Measurements from ENCODE around the gene HPN.
A peak's percentile ranks its signal among the peaks of the same experiment; 100 is the strongest.
"Not testable (repeated sequence)": the region's sequence is repeated elsewhere in the genome, so short reads cannot be mapped to it uniquely, and the experiment has no call there.

HPN gene

DNA sequence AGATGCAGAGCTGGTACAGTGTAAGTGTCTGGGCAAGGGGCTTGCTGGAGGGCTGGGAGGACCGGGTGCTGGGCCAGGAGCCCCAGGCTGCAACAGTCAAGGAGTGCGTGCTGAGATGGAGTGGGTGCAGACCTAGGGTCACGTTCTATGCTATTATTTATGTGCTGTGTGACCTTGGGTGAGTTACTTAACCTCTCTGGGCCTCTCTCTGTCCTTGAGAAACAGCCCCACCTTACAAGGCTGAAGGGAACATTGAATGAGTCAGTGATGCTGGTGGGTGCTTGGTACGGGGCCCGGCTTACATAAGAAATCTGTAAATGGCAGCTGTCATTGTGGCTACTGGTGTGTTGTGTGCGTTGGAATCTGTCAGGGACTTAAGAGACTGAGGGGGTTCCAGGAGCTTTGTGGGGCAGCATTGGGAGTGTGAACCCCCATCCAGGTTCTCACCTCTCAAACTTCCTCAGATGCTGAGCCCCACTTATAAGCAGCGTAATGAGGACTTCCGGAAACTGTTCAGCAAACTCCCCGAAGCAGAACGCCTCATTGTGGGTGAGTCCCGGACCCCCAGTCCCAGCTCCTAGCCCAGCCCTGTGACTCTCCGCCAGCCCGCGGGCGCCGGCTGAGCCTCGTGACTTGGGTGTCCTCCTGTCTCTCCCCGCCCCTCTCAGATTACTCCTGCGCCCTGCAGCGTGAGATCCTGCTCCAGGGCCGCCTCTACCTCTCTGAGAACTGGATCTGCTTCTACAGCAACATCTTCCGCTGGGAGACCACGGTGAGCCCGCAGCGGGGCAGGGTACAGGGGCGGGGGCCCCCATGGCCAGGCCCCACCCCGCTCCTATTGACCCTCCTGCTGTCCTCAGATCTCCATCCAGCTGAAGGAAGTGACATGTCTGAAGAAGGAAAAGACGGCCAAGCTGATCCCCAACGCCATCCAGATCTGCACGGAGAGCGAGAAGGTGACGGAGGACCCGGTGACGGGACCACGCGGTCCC lies 31.8 kb upstream of the HPN start:
- no peak for DNase-seq (ENCODE audit: low read depth in 2 of 2)

DNA sequence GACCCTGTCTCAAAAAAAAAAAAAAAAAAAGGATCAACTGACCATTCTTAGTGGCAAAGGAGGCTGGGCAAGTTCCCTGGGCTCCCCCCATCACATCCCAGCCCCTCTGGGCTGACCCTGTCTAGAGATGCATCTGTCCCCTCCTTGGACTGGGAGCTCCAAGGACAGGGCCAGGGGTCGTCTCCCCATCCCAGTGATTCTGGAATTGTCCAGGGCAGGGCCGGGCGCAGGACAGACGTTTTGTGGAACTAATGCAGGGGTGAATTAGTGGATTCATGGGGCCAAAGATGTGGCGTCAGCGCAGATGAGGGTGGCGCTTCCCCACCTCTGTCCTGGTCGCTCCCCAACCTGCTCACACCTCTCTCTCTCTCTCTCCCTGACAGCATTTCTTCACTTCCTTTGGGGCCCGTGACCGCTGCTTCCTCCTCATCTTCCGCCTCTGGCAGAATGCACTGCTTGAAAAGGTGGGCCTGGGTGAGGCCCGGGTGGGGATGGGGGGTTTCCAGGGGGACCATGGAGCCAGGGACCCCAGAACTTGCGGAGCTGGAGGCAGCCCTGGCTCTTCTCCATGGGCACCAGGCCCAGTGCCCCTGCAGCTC lies 30.3 kb upstream of the HPN start:
- DNase-seq (ENCODE audit: low read depth in 2 of 2), result no peak

DNA sequence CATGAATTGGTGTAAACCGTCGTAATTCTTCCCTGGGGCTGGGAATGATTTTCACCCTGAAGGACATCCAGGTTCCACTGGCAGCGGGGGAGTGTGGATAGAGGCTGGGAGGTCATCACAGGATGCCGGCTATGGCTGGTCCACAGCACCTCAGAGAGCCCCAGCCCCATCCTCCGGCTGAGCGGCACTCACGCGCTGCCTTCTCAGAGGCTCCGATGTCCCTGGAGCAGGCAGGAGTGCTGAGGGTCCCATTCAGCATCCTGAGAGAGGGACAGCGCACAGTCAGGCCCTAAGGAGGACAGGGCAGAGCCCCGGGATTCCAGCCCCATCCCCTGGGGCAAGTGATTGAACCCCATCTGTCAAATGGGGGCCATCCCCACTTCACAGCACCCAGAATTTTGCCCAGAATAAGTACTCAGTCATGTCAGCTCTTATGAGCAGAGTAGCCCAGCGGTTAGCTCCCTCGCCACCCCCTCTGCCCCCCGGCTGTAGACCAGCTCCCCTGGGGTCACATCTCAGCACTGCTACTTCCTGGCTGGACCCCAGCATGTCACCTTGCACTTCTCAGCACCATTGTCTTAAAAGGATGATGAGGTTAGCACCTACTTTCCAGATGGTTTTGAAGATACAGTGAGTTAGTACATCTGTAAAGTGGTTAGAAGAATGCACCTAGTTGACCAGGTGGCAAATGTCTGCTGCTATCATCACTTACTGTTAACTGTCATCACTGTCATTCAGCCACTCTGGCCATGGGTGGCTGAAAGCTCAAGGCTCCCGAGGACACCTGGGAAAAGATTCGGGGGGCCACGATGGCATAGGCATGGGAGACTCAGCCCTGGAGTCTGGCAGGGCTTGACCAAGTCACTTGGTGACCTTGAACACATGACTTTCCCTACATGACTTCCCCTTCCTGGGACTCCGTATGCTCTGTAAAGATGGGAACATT lies 29.5 kb upstream of the HPN start:
- no peak for DNase-seq (ENCODE audit: low read depth in 2 of 2)

DNA sequence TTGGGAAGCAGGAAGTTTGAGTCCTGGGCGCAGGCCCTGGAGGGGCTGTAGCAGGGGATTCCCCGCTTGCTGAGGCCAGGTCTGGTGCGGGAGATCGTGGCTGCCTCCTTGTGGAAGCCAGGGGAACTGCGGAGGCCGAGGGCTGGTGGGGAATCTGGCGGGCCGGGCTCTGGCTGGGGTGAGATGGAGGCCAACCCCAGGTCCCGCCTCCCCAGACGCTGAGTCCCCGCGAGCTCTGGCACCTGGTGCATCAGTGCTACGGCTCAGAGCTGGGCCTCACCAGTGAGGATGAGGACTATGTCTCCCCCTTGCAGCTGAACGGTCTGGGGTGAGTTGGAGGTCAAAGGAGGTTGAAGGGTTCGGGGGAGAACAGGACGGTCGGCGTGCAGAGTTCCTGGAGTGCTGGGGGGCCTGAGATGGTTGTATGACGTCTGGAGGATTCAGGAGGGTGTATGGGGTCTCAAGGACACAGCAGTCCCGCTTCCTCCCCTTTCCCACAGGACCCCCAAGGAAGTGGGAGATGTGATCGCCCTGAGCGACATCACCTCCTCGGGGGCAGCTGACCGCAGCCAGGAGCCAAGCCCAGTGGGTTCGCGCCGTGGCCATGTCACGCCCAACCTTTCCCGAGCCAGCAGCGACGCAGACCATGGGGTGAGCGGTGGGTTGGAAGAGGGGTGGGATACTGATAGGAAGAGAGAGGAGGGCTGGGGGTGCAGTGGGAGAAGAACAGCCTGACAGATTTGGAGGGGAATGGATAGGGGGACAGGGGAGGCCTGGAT lies 28.3 kb upstream of the HPN start:
- peak; percentile 66 to 69 for DNase-seq (ENCODE audit: low read depth in 2 of 2)

DNA sequence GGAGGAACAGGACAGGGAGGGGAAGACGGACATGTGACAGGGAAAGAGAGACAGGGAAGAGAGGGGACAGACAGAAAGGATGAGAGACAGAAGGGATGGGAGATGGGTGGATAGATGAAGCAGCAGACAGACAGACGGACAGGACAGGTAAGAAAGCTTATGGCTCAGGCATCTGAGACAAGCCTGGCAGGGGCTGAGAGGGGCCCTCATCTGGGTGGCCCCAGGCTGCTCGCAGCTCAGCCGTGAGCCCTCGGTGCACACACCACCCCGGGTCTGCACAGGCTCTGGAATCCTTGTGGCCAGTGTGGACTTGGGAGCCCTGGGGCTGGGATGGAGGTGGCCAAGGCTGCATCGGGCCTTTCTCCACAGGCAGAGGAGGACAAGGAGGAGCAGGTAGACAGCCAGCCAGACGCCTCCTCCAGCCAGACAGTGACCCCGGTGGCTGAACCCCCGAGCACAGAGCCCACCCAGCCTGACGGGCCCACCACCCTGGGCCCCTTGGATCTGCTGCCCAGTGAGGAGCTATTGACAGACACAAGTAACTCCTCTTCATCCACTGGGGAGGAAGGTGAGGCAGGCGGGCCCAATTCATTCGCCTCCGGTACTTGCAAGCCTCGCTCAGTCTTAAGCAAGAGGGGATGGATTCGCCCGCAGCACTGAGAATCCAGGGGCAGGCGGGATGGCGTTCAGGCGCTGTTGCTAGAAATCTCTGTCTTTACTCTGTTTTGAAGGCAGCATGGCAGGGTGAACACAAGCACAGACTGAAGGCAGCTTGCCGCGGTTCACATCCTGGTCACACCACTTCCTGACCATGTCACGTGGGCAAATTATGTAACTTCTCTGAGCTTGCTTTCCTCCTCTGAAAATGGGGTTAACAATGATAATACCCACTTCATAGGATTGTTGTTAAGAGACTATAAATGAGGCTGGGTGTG lies 27.4 kb upstream of the HPN start:
- no peak for DNase-seq (ENCODE audit: low read depth in 2 of 2)

DNA sequence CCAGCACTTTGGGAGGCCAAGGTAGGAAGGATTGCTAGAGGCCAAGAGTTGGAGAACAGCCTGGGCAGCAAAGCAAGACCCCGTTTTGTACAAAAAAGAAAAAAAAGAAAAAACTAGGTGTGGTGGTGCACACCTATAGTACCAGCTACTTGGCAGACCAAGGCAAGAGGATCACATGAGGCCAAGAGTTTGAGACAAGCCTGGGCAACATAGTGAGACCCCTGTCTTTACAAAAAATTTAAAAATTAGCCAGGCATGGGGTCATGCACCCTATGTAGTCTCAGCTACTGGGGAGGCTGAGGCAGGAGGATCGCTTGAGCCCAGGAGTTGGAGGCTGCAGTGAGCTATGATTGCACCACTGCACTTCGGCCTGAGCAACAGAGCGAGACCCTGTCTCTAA lies 26.7 kb upstream of the HPN start:
- not testable (repeated sequence) for DNase-seq (ENCODE audit: low read depth in 2 of 2)

DNA sequence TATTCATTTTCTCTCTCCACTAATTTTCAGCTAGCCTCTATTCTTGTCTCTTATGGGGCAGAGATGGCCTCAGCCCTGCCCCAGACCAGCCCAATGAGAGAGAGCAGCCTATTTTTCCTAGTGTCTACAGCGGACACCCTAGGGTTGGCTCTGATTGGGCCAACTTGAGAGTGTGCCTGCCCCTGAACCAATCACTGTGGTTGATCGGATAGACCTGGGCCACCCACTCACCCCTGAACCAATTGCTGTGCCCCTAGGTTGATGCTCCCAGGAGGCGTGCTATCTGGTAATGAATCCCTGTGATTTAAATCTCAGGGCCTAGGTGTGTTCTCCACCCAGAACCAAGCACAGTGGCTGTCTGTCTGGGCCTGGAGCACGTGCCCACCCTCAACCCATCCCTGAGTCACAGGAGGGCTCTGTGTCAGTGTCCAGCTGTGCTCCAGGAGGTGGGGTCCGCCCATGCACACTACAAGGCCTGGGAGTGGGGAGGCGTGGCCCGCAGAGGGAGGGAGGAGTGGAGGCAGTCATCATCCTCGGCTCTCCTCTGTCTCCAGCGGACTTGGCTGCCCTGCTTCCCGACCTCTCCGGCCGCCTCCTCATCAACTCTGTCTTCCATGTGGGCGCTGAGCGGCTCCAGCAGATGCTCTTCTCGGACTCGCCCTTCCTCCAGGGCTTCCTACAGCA lies 26.1 kb upstream of the HPN start:
- DNase-seq (ENCODE audit: low read depth in 2 of 2), result no peak

DNA sequence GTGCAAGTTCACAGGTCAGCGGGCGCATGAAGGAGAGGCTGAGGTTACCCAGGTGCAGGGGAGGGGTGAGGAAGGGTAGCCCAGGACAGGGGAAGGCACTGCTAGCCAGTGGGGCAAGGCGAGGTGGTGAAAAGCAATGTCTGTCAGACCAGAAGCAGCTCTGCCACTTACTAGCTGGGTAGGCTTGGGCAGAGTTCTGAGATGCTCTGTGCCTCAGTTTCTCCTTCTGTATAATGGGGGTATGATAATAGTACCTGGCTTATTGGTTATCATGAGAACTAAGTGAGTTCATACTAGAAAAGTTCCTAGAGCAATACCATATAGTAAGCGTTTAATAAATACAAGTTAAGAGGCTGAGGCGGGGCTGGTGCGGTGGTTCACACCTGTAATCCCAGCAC lies 25.6 kb upstream of the HPN start:
- DNase-seq (ENCODE audit: low read depth in 2 of 2), result no peak

DNA sequence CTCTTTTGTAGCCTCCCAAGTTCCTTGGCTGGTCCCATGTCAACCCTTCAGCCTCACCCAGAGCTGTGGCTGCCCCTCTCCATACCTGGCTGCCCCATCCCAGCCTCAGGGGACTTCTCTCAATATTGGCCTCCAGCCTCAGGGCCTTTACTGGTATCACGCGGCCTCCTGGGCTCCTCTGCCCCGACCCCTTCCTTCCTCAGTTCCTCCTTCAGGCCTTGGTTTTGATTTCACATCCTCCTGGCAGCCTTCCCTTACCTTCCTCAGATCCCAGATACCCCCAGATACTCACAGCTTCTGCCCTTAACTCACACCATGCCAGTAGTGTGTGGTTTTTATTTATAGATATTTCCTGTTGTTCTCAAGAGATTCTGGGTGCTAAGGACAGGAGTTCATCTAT lies 24.0 kb upstream of the HPN start:
- DNase-seq (ENCODE audit: low read depth in 2 of 2), result no peak

DNA sequence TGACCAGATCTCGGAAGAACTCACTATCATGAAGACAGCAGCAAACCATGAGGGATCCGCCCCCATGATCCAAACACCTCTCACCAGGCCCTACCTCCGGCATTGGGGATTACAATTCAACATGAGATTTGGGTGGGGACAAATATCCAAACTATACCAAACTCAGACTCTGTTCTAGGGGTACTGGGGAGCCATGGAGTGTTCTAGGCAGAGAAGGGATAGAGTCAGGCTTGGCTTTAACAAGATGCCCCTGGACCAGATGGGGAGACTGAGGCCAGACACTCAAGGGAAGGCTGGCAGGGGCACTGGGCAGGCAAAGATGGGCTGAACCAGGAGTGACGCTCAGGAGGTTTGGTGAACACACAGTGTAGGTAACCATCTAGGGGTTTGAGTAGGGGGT lies 23.1 kb upstream of the HPN start:
- DNase-seq (ENCODE audit: low read depth in 2 of 2), result no peak

DNA sequence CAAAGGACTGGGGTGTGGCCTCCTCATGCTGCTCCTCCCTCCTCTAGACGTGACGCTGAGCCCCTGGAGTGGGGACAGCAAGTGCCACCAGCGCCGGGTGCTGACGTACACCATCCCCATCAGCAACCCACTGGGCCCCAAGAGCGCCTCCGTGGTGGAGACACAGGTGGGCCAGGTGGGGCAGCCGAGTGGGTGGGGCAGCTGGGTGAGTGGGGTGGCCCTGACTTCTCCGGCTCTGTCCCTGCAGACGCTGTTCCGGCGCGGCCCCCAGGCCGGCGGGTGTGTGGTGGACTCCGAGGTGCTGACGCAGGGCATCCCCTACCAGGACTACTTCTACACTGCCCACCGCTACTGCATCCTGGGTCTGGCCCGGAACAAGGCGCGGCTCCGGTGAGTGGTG lies 22.4 kb upstream of the HPN start:
- DNase-seq (ENCODE audit: low read depth in 2 of 2), result no peak

DNA sequence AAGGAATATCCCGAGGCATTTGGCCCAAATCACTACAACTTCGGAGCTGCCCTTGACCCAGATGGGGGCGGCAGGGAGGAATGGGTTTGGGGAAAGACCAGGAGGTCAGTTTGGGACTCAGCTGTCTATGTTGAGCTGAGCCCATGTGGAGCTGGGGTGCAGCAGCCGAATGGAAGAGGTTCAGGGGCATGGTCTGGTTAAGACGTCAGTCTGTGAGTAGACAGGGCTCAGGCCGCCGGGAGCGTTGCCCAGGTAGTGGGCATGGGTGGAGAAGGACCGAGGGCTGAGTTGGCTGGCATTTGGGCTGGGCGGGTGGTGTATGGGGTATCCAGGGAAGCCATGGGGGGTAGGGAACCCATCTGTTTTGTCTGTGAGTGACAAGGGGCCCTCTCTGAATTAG lies 20.5 kb upstream of the HPN start:
- DNase-seq (ENCODE audit: low read depth in 2 of 2), result no peak

DNA sequence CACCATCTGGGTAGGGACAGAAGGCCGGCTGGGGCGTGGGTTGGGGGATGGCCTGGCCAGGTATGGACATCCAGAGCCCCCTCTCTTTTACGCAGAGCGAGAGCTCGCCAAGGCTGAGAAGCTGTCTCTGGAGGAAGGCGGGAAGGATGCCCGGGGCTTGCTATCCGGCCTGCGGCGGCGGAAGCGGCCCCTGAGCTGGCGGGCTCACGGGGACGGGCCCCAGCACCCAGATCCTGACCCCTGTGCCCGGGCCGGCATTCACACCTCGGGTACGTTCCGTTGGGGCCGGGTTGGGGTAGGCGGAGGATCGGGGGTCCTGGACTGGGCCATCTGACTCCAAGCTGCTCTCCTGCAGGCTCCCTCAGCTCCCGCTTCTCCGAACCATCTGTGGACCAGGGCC lies 19.9 kb upstream of the HPN start:
- no peak for DNase-seq (ENCODE audit: low read depth in 2 of 2)

DNA sequence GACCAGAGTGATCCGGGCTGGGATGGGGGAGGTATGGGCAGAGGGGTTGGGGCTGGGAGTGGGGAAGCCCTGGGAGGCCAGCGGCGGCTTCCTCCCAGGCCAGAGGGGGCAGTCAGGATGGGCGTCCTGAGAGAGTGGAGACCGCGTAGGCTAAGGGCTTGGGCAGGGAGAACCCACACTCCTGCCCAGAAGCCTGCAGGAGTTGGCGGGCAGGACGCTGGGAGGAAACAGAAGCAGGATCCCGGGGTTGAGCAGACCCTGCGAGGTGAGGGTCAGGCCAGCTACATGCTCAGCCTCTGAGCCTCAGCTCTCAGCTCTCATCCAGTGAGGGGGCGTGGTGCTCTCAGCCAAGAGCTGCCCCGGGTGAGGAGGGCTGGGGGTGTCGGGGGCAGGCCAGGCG lies 19.1 kb upstream of the HPN start:
- no peak for DNase-seq (ENCODE audit: low read depth in 2 of 2)

DNA sequence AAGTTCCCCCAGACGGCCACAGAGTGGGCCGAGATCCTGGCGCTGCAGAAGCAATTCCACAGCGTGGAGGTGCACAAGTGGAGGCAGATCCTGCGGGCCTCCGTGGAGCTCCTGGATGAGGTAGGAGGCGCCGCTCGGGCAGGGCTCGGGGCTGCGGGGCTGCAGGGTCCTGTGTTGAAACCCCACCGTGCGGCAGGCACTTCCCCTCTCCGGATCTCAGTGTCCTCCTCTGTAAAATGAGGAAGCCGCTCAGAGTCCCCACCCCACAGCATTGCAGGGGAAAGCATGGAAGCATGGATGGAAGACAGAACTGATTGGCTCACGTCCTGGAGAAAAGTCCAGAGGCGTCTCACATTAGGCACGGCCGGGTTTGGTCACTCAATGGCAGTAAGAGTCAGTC lies 18.1 kb upstream of the HPN start:
- DNase-seq (ENCODE audit: low read depth in 2 of 2), result no peak

DNA sequence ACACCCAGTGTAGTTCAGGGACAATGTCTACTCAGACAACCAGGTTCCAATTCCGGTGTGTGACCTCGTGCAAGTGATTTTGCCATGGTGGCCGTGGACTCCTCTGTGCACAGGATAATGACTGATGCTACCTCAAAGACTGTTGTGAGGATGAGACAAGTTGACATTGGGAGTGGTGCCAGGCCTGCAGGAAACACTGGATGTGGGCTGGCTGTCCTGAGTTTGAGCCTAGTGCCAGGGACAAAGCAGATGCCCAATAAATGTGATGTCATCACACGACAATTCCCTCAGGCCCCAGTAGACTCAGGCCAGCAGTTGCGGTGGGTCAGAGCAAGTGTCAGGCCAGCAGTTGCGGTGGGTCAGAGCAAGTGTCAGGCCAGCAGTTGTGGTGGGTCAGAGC lies 17.4 kb upstream of the HPN start:
- DNase-seq (ENCODE audit: low read depth in 2 of 2), result no peak

DNA sequence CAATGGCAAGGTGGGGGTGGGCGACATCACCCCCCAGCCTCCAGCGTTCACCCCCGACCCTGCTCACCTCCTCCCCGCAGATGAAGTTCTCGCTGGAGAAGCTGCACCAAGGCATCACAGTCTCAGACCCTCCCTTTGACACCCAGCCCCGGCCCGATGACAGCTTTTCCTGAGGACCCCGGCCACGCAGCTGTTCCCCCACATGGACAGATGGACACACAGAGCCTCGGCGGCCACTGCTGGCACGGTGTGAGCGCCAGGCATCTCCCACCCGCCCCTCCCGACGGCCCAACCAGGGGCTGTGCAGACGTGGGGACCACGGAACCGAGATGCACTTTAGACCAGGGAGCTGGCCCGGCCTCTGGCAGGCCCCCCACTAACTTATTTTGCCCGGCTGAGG lies 15.6 kb upstream of the HPN start:
- DNase-seq (ENCODE audit: low read depth in 2 of 2), result no peak

DNA sequence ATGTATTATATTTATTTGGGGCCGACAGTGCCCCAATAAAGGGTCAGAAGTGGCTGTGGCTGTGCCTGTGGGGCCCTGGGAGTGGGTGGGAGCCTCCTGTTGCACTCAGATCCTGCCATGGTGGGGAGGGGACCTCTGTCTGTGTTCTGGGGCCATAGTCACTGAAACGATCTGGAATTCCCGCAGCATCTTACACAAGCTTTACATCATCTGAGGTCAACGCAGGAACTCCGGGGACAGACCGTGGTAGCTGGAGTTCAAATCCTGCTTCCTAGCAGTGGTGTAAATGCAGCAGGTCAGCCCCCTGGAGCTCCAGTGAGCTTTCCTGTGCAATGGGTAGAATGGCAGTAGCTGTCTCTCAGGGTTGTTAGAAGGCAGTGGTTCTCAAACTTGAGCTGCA lies 15.1 kb upstream of the HPN start:
- DNase-seq (ENCODE audit: low read depth in 2 of 2), result no peak

DNA sequence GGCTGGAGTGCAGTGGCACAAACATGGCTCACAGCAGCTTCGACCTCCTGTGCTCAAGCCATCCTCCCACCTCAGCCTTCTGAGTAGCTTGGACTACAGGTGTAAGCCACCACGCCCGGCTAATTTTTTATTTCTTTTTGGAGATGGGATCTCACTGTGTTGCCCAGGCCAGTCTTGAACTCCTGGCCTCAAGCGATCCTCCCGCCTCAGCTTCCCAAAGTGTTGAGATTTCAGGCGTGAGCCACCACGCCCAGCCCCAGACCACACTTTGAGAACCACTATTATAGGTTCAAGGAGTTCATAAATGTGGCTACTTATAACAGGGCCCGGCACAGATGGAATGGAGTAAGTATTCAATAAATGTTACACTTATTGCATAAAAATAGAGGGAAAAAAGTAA lies 14.5 kb upstream of the HPN start:
- DNase-seq (ENCODE audit: low read depth in 2 of 2), result no peak

All from stimulated activated CD4-positive, alpha-beta T cell treated with anti-CD3 and anti-CD28 coated beads, Interleukin-15, amount 100 ng/mL, for 48 hours (primary cell).